HepG2 (cell line): ENCODE data around the gene MAD2L2. TPM values are rescaled to one million over a fixed set of nuclear protein-coding genes. Genes with fewer than 3 reads are reported as not detected.

Source experiments
- DPF2 ChIP-seq: sonication (generic); formaldehyde crosslinking; IDR thresholded peaks from 2 replicates; pipeline ENCODE4 v1.4.0; 2020; ENCODE audit warnings: mild to moderate bottlenecking, low read depth, missing genetic modification reagents, borderline replicate concordance
- HMGXB4 ChIP-seq, 2 experiments: sonication (generic) in 1 of 2; formaldehyde crosslinking in 1 of 2; IDR thresholded peaks; 2 replicates each; pipeline versions ENCODE4 v1.4.0 to v1.6.1; 2018 to 2020; ENCODE audit warnings: missing genetic modification reagents in 2 of 2, borderline replicate concordance in 1 of 2, low read depth in 1 of 2, mild to moderate bottlenecking in 1 of 2, missing biosample characterization in 1 of 2
- IRX3 ChIP-seq: sonication (generic); formaldehyde crosslinking; IDR thresholded peaks from 2 replicates; pipeline ENCODE4 v1.8.1; 2023; ENCODE audit warnings: mild to moderate bottlenecking, low read depth, missing genetic modification reagents, borderline replicate concordance
- KAT8 ChIP-seq: IDR thresholded peaks from 2 replicates; pipeline ENCODE4 v1.6.1; 2016; ENCODE audit warnings: missing genetic modification reagents, missing compliant biosample characterization
- KDM4B ChIP-seq: sonication (generic); formaldehyde crosslinking; IDR thresholded peaks from 2 replicates; pipeline ENCODE4 v1.4.0; 2020; ENCODE audit warnings: missing genetic modification reagents
- KLF11 ChIP-seq: IDR thresholded peaks from 2 replicates; pipeline ENCODE4 v1.6.1; 2016; ENCODE audit warnings: missing compliant biosample characterization
- NCOR1 ChIP-seq: fragments of 200-600 bp; sonication (generic); IDR thresholded peaks from 2 replicates; pipeline ENCODE4 v1.7.0; 2017; ENCODE audit warnings: antibody characterized with exemption, low read length, borderline replicate concordance
- PATZ1 ChIP-seq: sonication (generic); formaldehyde crosslinking; IDR thresholded peaks from 2 replicates; pipeline ENCODE4 v1.4.0; 2020; ENCODE audit warnings: missing genetic modification reagents
- PAWR ChIP-seq: sonication (generic); formaldehyde crosslinking; IDR thresholded peaks from 2 replicates; pipeline ENCODE4 v1.4.0; 2020; ENCODE audit warnings: missing genetic modification reagents, mild to moderate bottlenecking, borderline replicate concordance
- PITX1 ChIP-seq: sonication (generic); formaldehyde crosslinking; IDR thresholded peaks from 2 replicates; pipeline ENCODE4 v1.5.1; 2020; ENCODE audit warnings: mild to moderate bottlenecking, missing genetic modification reagents
- POGK ChIP-seq: sonication (generic); formaldehyde crosslinking; conservative IDR thresholded peaks from 2 replicates; pipeline ENCODE4 v1.8.0; 2022; ENCODE audit warnings: mild to moderate bottlenecking, moderate library complexity, missing genetic modification reagents
- REPIN1 ChIP-seq: sonication (generic); formaldehyde crosslinking; IDR thresholded peaks from 2 replicates; pipeline ENCODE4 v1.8.0; 2022; ENCODE audit warnings: missing genetic modification reagents, low read depth, mild to moderate bottlenecking, borderline replicate concordance
- U2AF2 ChIP-seq: fragments of 200-400 bp; formaldehyde crosslinking; IDR thresholded peaks from 2 replicates; pipeline ENCODE4 v1.6.1; 2017; ENCODE audit warnings: low read depth, mild to moderate bottlenecking, low read length
- UBTF ChIP-seq: sonication (generic); formaldehyde crosslinking; IDR thresholded peaks from 2 replicates; pipeline ENCODE4 v1.4.0; 2020; ENCODE audit warnings: mild to moderate bottlenecking, missing genetic modification reagents
- ZFX ChIP-seq: sonication (generic); formaldehyde crosslinking; IDR thresholded peaks from 2 replicates; pipeline ENCODE4 v1.4.0; 2020; ENCODE audit warnings: mild to moderate bottlenecking, low read depth, missing genetic modification reagents, moderate library complexity
- ZMAT3 ChIP-seq: sonication (generic); formaldehyde crosslinking; conservative IDR thresholded peaks from 2 replicates; pipeline ENCODE4 v1.7.0; 2021; ENCODE audit warnings: missing genetic modification reagents
- ZNF589 ChIP-seq: sonication (generic); formaldehyde crosslinking; conservative IDR thresholded peaks from 2 replicates; pipeline ENCODE4 v1.8.0; 2022; ENCODE audit warnings: mild to moderate bottlenecking, moderate library complexity, missing genetic modification reagents
- ZSCAN25 ChIP-seq: sonication (generic); formaldehyde crosslinking; IDR thresholded peaks from 2 replicates; pipeline ENCODE4 v1.8.0; 2022; ENCODE audit warnings: mild to moderate bottlenecking, missing genetic modification reagents
- ZSCAN29 ChIP-seq: sonication (generic); formaldehyde crosslinking; conservative IDR thresholded peaks from 2 replicates; pipeline ENCODE4 v1.4.0; 2020; ENCODE audit warnings: mild to moderate bottlenecking, missing genetic modification reagents
- polyA plus RNA-seq, 8 experiments: library from polyadenylated mRNA; depleted of rRNA in 3 of 8; stranded (reverse) in 7 of 8; unstranded in 1 of 8; fragments of >200 nt; fragmentation: Illumina TruSeq in 4 of 8; extraction: Trizol in 4 of 8; gene quantifications; 2 replicates each; pipeline versions ENCODE4 v1.2.1 to v1.2.3, GENCODE V29; 2011 to 2016; ENCODE audit warnings: low read depth in 4 of 8, missing spikeins in 1 of 8, mixed read lengths in 1 of 8; ENCODE audit not compliant: insufficient read depth in 1 of 8
- total RNA-seq, 5 experiments: library from RNA; depleted of rRNA; stranded (reverse); fragments of >200 nt; fragmentation: Illumina TruSeq; extraction: Trizol; gene quantifications; 2 replicates each; pipeline ENCODE4 v1.2.3, GENCODE V29; 2016; ENCODE audit warnings: low read depth in 1 of 5
- TF ChIP-seq, protein P1 (sequence below): sonication (generic); formaldehyde crosslinking; IDR thresholded peaks from 2 replicates; pipeline ENCODE4 v1.4.0; 2020; ENCODE audit warnings: missing genetic modification reagents

Gene MAD2L2
- total and polyA plus RNA-seq, 2 of the 13 experiments (the other 11 are each of a cell fraction or from before 2014, with no cell fraction given) = 51.8 to 53.8 TPM

DNA sequence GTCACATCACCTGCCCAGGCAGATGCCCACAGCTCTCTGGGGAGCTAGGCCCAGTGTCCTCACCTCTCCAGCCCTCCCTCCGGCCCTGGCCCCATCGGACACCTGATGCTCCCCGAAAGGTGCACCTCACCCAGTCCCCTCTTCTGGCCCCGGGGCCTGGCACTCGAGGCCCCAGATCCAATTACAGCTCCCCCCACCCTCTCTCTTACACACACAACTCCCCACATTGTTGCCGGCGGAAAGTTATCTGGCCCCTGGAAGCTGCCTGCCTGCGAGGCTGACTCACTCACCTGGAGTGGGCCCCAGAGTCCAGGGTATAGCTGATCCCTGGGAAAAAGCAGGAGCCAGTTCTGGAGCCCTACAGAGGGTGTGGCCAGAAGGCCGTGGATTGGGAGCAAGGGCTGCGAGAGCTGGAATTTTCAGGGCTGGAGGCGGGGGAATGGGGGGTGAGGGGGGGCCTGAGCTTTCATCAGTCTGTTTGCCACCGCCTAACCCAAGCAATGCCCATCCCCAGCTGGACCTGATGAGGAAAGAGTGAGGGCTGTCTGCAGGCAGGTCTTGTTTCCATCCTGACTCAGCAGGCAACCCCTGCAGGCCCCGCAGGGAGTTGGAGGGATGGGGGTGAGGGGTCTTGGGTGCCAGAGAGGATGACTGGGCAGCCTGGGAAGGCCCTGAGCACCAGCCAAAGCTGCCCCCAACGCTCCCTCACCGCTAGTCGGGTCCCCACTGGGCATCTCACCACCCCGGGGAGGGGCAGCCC lies 27.7 kb downstream of the MAD2L2 start (continued):
- TF ChIP-seq KDM4B (CRISPR knock-in tag) = 0 out of 2 replicates have a peak, but pooled peaks have one; percentile 32
- TF ChIP-seq DPF2 (CRISPR knock-in tag) = peak; percentile 45; the same call in 1 of the 2 replicates
- TF ChIP-seq PITX1 (CRISPR knock-in tag) = peak; percentile 64
- 0 out of 2 replicates have a peak, but pooled peaks have one; percentile 32 for TF ChIP-seq NCOR1
- peak; percentile 56; the same call in 1 of the 2 replicates for TF ChIP-seq KAT8 (CRISPR knock-in tag)
- TF ChIP-seq KLF11 = no peak; the same call in 1 of the 2 replicates
- TF ChIP-seq ZMAT3 (CRISPR knock-in tag) = no peak
- TF ChIP-seq PATZ1 (CRISPR knock-in tag) = peak; percentile 85
- TF ChIP-seq ZFX (CRISPR knock-in tag) = peak; percentile 87
- no peak for TF ChIP-seq U2AF2
- TF ChIP-seq IRX3 (CRISPR knock-in tag) = no peak
- TF ChIP-seq REPIN1 (CRISPR knock-in tag) = no peak
- TF ChIP-seq PAWR (CRISPR knock-in tag) = no peak
- TF ChIP-seq ZSCAN29 (CRISPR knock-in tag) = no peak
- peak in 1 of 2 experiments; percentile 39; a peak in 1 of 4 replicates for TF ChIP-seq HMGXB4 (CRISPR knock-in tag; IDR thresholded peaks at IDR 0.05; ENCODE audit: borderline replicate concordance in 1 of 2, low read depth in 1 of 2)
- TF ChIP-seq UBTF (CRISPR knock-in tag) = peak; percentile 59; the same call in 1 of the 2 replicates
- TF ChIP-seq POGK (CRISPR knock-in tag) = peak; percentile 91
- TF ChIP-seq ZSCAN25 (CRISPR knock-in tag) = no peak
- TF ChIP-seq, protein P1, sequence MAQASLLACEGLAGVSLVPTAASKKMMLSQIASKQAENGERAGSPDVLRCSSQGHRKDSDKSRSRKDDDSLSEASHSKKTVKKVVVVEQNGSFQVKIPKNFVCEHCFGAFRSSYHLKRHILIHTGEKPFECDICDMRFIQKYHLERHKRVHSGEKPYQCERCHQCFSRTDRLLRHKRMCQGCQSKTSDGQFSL (CRISPR knock-in tag) = peak; percentile 36; the same call in 1 of the 2 replicates
- TF ChIP-seq ZNF589 (CRISPR knock-in tag) = peak; percentile 69; the same call in 1 of the 2 replicates
